COLO668 (cell line): Measurements from ENCODE around the gene POLR2E.

Experiments
- DNase-seq: peaks from one replicate; lab custom pipeline; 2025; ENCODE audit not compliant: unreplicated experiment; lab: John Stamatoyannopoulos, UW

Gene POLR2E

DNA sequence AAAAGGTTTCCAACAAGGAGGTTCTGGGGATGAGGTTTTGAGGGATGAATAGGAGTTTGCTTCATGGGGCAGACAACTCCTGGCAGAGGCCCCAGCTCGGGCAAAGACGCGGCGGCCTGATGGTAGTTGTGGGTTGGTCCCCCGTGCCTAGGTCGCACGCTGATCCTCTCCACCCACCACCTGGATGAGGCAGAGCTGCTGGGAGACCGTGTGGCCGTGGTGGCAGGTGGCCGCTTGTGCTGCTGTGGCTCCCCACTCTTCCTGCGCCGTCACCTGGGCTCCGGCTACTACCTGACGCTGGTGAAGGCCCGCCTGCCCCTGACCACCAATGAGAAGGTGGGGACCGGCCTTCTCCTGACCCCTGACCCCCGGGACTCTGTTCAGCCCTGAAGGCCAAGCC lies 43.4 kb downstream of the POLR2E start:
- DNase-seq: no peak

DNA sequence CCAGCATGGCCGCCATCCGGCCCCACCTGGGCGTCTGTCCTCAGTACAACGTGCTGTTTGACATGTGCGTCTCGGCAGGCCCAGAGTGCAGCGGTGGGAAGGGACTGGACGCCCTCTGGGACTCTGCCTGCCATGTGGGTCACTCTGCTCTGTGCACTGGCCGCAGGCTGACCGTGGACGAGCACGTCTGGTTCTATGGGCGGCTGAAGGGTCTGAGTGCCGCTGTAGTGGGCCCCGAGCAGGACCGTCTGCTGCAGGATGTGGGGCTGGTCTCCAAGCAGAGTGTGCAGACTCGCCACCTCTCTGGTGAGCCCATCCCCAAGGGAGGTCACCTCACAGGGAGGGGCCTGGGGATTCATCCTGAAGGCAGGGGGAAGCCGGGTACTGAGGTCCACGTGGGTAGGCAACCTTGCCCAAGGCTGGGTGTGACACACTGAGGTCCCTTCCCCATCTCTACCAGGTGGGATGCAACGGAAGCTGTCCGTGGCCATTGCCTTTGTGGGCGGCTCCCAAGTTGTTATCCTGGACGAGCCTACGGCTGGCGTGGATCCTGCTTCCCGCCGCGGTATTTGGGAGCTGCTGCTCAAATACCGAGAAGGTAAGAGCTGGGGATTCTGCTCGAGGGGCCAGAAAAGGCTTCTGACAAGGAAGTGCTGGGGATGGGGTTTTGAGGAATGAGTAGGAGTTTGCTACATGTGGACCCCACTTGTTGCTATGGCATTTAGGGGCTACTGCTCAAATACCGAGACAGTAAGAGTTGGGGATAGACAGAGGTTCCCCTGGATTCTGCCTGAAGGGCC lies 44.0 kb downstream of the POLR2E start:
- DNase-seq: no peak

DNA sequence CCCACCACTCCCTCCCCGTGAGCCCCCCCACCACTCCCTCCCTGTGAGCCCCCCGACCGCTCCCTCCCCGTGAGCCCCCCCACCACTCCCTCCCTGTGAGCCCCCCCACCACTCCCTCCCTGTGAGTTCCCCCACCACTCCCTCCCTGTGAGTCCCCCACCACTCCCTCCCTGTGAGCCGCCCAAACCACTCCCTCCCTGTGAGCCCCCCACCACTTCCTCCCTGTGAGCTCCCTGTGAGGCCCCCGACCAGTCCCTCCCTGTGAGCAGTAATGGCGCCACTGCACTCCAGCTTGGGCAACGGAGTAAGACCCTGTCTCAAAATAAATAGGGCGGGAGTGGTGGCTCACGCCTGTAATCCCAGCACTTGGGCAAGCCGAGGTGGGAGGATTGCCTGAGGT lies 45.4 kb downstream of the POLR2E start:
- no peak for DNase-seq

DNA sequence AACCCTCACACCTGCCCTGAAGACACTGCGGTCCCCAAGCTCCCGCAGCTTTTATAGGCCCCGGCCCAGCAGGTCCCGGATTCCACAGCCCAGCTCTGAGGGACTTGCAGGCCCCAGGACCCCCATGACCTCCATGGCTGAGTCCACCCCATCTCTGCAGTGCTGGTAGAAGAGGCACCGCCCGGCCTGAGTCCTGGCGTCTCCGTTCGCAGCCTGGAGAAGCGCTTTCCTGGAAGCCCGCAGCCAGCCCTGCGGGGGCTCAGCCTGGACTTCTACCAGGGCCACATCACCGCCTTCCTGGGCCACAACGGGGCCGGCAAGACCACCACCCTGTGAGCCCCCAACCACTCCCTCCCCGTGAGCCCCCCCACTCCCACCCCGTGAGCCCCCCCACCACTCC lies 46.1 kb downstream of the POLR2E start:
- no peak for DNase-seq

DNA sequence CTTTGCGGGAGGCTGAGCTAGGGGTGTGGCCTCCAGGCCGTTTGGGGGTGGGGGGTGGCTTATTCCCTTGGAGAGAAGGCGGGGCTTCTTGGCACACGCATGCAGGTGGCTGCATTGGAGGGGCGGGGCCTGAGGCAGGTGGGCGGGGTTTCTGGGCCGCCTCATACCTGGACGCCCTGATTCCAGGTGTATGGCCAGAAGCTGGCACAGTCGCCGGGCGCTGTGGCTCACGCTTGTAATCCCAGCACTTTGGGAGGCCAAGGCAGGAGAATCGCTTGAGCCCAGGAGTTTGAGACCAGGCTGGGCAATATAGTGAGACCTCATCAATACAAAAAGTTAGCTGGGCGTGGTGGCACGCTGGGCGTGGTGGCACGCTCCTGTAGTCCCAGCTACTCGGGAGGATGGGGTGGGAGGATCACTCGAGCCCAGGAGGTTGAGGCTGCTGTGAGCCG lies 47.5 kb downstream of the POLR2E start:
- peak; percentile 92 for DNase-seq

DNA sequence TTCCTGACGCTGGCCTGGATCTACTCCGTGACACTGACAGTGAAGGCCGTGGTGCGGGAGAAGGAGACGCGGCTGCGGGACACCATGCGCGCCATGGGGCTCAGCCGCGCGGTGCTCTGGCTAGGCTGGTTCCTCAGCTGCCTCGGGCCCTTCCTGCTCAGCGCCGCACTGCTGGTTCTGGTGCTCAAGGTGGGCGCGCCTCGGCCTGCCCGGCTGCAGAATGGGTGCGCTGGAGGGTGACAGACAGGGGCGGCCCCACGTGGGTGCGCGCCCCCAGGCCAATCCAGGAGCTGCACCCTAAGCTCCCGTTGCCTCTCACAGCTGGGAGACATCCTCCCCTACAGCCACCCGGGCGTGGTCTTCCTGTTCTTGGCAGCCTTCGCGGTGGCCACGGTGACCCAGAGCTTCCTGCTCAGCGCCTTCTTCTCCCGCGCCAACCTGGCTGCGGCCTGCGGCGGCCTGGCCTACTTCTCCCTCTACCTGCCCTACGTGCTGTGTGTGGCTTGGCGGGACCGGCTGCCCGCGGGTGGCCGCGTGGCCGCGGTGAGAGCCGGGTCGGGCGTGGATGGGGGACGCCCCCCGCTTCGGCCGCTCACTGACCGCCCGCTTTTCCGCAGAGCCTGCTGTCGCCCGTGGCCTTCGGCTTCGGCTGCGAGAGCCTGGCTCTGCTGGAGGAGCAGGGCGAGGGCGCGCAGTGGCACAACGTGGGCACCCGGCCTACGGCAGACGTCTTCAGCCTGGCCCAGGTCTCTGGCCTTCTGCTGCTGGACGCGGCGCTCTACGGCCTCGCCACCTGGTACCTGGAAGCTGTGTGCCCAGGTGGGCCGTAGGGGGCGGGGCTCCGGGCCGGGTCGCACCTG lies 48.1 kb downstream of the POLR2E start:
- DNase-seq: peak; percentile 58

DNA sequence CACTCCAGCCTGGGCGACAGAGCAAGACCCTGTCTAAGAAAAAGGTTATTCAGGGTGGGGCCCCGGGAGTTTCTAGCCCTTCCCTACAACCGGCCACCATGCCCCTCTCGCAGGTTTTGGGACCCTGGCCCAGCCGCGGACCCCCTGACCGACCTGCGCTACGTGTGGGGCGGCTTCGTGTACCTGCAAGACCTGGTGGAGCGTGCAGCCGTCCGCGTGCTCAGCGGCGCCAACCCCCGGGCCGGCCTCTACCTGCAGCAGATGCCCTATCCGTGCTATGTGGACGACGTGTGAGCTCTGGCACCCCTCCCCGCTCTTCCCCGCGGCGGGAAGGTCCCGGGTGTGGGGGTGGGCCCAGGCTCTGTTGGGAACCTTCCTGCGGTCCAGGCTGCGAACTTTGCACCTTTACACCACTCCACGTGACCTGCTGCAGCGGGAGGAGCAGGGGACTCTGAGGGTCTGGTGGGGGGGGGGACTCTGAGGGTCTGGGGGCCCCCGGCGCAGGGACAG lies 49.0 kb downstream of the POLR2E start:
- DNase-seq: no peak

DNA sequence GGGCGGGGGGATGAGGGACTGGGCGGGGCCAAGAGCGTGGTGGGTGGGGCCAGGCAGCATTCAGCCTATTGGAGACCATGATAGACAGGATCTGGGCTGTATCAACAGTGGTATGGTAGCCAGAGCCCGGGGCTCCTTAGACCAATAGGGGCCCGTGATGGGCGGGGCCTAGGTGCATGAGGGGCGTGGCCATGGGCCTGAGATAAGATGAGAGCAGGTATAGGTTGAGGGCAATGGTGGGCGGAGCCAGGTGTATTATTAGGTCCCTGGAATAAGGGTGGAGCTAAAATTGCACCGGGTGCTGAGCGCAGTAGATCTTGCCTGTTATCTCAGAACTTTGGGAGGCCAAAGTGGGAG lies 50.0 kb downstream of the POLR2E start:
- peak; percentile 70 for DNase-seq

DNA sequence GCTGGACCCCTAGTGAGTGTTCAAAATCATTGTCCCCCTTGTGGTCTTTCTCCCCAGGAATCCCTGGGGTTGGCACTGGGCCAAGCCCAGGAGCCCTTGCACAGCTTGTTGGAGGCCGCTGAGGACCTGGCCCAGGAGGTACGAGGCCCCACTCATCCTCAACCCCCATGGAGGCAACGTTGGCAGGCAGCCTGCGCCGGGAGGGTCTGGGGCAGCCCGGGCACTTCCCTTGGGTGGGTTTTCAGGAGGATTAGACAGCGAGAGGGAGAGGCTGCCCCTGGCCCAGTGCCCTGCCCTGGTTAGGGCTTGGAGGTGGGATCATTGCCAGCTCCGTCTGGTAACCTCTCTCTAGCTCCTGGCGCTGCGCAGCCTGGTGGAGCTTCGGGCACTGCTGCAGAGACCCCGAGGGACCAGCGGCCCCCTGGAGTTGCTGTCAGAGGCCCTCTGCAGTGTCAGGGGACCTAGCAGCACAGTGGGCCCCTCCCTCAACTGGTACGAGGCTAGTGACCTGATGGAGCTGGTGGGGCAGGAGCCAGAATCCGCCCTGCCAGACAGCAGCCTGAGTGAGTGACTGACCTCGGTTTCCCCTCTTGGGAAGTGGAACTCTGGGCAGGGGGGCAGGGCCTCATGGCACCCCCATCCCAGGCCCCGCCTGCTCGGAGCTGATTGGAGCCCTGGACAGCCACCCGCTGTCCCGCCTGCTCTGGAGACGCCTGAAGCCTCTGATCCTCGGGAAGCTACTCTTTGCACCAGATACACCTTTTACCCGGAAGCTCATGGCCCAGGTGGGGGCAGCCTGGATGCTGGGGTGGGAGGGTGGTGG lies 52.3 kb downstream of the POLR2E start:
- no peak for DNase-seq

DNA sequence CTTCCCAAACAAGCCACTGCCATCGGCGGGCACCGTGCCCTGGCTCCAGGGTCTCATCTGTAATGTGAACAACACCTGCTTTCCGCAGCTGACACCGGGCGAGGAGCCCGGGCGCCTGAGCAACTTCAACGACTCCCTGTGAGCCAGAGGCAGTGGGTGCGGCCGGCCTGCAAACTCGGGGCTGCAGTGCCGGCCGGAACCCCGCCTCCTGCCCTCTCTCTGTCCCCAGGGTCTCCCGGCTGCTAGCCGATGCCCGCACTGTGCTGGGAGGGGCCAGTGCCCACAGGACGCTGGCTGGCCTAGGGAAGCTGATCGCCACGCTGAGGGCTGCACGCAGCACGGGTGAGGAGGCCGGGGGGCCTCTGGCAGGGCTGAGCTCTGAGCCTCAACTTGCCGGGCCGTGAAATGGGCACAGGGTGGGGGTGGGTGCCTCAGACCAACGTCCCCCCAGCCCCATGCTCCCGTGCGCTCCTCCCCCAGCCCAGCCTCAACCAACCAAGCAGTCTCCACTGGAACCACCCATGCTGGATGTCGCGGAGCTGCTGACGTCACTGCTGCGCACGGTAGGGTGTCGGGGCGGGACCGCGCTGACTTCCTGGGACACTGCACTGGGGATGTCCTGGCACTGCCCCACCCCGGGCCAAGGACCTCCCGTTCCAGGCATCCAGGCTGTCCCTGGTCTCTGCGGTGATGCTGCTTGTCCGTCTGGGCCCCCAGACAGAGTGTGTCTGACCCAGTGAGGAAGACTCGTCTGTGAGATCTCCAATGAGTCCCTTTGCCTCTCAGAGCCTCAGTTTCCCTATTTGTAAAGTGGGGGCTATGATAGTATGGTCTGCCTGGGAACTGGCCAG lies 53.1 kb downstream of the POLR2E start:
- no peak for DNase-seq

DNA sequence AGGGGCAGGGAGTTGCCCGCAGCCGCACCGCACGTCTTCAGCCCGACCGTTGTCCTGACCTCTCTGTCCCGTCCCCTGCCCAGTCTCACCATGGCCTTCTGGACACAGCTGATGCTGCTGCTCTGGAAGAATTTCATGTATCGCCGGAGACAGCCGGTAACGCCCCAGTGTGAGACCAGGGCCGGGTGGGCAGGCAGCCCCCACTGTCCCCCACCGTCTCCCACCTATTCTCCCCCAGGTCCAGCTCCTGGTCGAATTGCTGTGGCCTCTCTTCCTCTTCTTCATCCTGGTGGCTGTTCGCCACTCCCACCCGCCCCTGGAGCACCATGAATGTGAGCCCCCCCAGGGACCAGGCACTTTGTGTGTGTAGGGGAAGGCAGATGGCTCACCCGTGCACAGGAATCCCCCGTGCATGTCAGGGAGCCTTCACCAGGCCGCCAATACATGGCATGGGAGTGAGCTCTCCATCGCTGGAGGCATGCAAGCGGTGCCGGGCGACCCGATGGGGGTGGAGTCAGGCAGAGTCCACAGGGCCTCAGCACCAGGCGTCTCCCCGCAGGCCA lies 53.8 kb downstream of the POLR2E start:
- no peak for DNase-seq

DNA sequence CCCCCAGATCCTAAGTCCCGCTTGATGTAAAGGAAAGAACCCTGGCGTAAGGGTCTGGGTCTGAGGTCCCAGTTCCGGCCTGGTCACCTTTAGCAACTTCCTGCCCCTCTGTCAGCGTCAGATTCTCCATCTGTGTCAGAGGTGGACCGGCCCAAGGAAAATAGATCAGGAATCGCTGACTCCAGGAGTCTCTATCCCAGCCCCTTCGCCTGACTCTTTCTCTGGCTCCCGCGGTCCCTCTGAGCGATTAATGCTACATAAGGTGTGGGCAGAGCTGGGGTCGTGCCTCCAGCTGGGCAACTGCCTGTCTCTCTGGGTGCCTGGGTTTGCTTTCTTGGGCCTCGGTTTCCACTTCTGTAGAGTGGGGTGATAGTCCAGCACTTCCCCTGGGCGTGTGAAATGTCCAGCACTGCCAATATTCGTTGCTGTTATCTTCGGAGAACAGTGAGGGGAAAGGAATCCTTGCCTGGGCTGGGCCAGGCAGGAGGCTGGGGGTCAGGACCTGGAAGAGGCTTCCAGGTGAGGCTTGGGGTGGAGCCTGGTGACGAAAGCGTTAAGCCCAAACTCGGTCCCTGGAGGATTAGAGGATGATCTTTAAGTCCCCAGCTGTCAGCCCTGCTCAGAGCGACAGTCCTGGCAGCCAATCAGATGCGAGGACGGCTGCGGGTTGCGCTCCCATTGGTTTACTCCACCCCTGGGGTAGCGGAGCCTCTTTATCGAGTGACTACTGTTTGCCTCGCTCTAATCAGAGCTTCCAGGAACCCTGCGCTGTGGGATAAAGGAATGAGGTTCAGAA lies 54.5 kb downstream of the POLR2E start:
- peak; percentile 93 for DNase-seq

DNA sequence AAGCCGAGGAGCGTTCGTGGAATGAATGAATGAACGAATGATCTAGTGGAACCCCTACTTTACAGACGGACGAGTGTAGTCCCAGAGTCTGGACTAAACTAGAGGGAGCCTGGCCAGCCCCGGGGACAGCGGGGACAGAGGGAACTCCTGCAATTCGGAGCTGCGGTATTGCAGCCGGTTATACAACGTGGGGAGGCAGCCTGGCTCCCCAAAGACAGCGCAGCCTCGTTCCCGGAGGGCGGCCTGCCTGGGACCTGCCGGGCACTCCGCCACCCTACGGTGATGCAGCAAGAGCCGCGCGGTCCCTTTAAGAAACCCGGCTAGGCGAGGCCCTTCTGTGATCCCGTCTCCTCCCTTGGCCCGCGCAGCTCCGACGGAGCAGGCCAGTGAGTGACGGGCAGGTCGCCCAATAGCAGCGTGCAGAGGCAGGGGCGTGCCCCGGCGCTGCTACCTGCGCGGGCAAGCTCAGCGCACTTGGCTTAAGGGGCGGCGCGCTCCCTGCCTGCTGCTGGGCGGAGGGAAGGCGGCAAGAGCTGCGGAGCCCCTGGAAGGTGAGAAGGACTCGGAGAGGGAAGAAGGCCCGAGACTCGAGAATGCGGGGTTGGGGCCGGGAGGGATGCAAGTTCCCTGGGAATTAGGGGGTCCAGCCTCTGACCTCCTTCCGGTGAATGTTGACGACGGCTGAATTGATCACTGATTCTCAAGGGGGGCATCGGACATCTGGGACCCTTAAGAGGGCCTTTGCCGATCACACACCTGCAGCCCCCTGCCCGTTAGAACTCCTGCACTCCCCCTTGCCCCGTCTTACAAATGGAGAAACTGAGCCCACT lies 55.3 kb downstream of the POLR2E start, which contains the start of gene ABCA7:
Gene ABCA7 (plus strand): TSS at position 462 of the 830 bp plus-strand sequence. CDS start 1,255 bp downstream, outside the sequence.
- peak; percentile 98 for DNase-seq

DNA sequence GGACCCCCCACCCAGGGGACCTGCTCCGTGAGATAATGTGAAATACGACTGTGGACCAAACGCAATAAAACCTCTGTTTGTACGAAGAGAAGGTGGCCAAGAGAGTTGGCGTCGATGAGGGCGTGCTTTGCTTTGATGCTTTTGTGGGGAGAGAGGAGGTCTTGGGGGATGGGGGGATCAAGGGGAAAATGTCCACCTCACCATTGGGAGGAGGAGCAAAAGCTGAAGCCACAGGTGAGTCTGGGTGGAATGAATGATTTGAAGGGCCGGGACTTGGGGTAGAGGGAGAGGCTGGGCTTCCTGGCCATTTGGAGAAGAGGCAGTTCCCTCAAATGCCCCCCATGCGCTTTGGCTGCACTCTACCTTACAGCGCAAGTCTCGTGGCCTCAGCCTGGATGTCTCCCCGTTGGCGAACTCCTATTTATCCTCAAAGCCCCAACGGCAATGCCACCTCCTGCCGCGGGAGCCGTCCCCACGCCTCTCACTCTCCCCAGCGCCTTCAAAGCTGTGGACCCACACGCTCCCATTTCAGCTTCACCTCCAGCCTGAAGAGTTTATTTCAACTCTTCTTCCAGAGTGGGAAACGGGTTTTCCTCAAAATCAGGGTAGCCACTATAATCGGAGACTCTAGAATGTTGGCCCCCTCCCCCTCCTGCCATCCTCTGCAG lies 56.1 kb downstream of the POLR2E start:
- no peak for DNase-seq

DNA sequence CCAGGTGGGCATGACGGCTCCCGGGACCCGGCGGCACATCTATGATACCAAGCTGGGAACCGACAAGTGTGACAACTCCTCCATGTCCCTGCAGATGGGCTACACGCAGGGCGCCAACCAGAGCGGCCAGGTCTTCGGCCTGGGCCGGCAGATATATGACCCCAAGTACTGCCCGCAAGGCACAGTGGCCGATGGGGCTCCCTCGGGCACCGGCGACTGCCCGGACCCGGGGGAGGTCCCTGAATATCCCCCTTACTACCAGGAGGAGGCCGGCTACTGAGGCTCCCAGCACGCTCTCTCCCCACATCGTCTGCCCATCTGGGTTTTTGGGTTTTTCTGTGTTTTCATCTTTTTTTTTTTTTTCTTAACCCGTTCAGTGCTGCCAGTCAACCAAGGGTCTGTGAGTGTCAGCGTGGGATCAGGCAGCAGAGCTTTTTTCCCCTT lies 57.5 kb downstream of the POLR2E start:
- no peak for DNase-seq
